SK-N-MC (cell line): ENCODE data around the gene TSC2.

Source experiments
- EZH2 ChIP-seq: fragments of 200-600 bp; sonication (generic); IDR thresholded peaks from one replicate; pipeline ENCODE4 v1.6.1; 2017; ENCODE audit warnings: antibody characterized with exemption
- POLR2AphosphoS5 ChIP-seq: IDR thresholded peaks from 2 replicates; pipeline ENCODE4 v1.6.1; 2012; ENCODE audit warnings: mild to moderate bottlenecking, low read depth, low read length, borderline replicate concordance

GRCh38 chr16:2005646-2006045 is 42.1 kb upstream of the TSC2 start:
- TF ChIP-seq POLR2AphosphoS5 (no peak), EZH2 (no peak)
